Thoracic aorta (tissue), 2 donors: ENCODE results near the gene USP7. TPM values are rescaled to one million over a fixed set of nuclear protein-coding genes. Genes with fewer than 3 reads are reported as not detected.

Experiments
- ATAC-seq: fragments of 150-250 bp; one replicate; pipeline ENCODE4 v1.8.0; 2017; ENCODE audit warnings: low read depth; ENCODE audit not compliant: insufficient number of reproducible peaks, low FRiP score
- DNase-seq: peaks from one replicate; pipeline ENCODE4 v3.0.0-alpha.2; 2020; ENCODE audit warnings: low spot score
- H3K27ac ChIP-seq, 2 donors: fragments of 200-600 bp; sonication (generic); 1 replicate in 1 of 2; 2 replicates in 1 of 2; pipeline ENCODE4 v1.5.1; 2016; ENCODE audit warnings: mild to moderate bottlenecking in 2 of 2, moderate library complexity in 2 of 2
- H3K27me3 ChIP-seq: fragments of 200-600 bp; sonication (generic); replicated peaks from 2 replicates; pipeline ENCODE4 v1.6.0; 2016; ENCODE audit warnings: mild to moderate bottlenecking; ENCODE audit not compliant: insufficient read depth
- H3K36me3 ChIP-seq: fragments of 200-600 bp; sonication (generic); one replicate; pipeline ENCODE4 v1.5.1; 2016
- H3K4me1 ChIP-seq, 2 donors: fragments of 200-600 bp; sonication (generic); 1 replicate in 1 of 2; 2 replicates in 1 of 2; pipeline versions ENCODE4 v1.5.1 to v1.6.0; 2016; ENCODE audit warnings: low read depth in 2 of 2, mild to moderate bottlenecking in 1 of 2; ENCODE audit not compliant: control insufficient read depth in 1 of 2
- H3K4me3 ChIP-seq: fragments of 200-600 bp; sonication (generic); 2 replicates; pipeline ENCODE4 v1.5.1; 2016; ENCODE audit warnings: mild to moderate bottlenecking
- H3K9me3 ChIP-seq: fragments of 200-600 bp; sonication (generic); 2 replicates; pipeline ENCODE4 v1.5.1; 2016
- CTCF ChIP-seq: fragments of 200-600 bp; sonication (generic); IDR thresholded peaks from one replicate; pipeline ENCODE4 v1.5.1; 2019; ENCODE audit warnings: antibody characterized with exemption
- total RNA-seq, 2 donors: library from RNA; depleted of rRNA; stranded (reverse); fragments of >200 nt; gene quantifications; one replicate each; pipeline versions ENCODE4 v1.1.0 to v1.2.3, GENCODE V29; 2016

Gene USP7
- total RNA-seq, 2 donors from 2014 or later = 61.2 to 93.8 TPM

GRCh38 chr16:8905168-8905762 is 58.4 kb downstream of the USP7 start:
- Histone ChIP-seq H3K27ac (no peak overlapping the region), H3K4me3 (no peak overlapping the region), H3K4me1 (peaks cover 7 to 14% of the 10 kb centered on the region in 2 donors), H3K27me3 (no peaks in the 10 kb centered on the region), H3K36me3 (peaks cover 54% of the 10 kb centered on the region), H3K9me3 (no peaks in the 10 kb centered on the region)
- DNase-seq (no peak), ATAC-seq (no peak)
- TF ChIP-seq CTCF = no peak

GRCh38 chr16:8904018-8904430 is 59.7 kb downstream of the USP7 start:
- no peaks in the 10 kb centered on the region for H3K9me3 ChIP-seq
- H3K4me3 ChIP-seq = no peak overlapping the region
- no peak overlapping the region for H3K27ac ChIP-seq
- ATAC-seq (no peak), DNase-seq (no peak)
- no peaks in the 10 kb centered on the region for H3K27me3 ChIP-seq
- H3K36me3 ChIP-seq = peaks cover 65% of the 10 kb centered on the region
- peaks cover 7 to 14% of the 10 kb centered on the region in 2 donors for H3K4me1 ChIP-seq
- no peak for TF ChIP-seq CTCF

GRCh38 chr16:8903004-8903403 is 60.7 kb downstream of the USP7 start:
- no peaks in the 10 kb centered on the region for H3K27me3 ChIP-seq
- ATAC-seq = no peak
- no peak for TF ChIP-seq CTCF
- no peak overlapping the region for H3K4me3 ChIP-seq
- H3K4me1 ChIP-seq = peaks cover 7 to 14% of the 10 kb centered on the region in 2 donors
- no peak overlapping the region for H3K27ac ChIP-seq
- no peaks in the 10 kb centered on the region for H3K9me3 ChIP-seq
- H3K36me3 ChIP-seq = peaks cover 66% of the 10 kb centered on the region
- DNase-seq = no peak

- Histone ChIP-seq H3K4me3 (no peak overlapping the region), H3K4me1 (peaks cover under 1 to 1% of the 10 kb centered on the region in 2 donors), H3K27ac (no peak overlapping the region), H3K9me3 (no peaks in the 10 kb centered on the region), H3K27me3 (no peaks in the 10 kb centered on the region), H3K36me3 (peaks cover 79% of the 10 kb centered on the region)
- TF ChIP-seq CTCF = no peak
- DNase-seq = no peak
- ATAC-seq = no peak
Observed at GRCh38 chr16:8901320-8901861, 62.3 kb downstream of the USP7 start.

GRCh38 chr16:8900343-8900742 is 63.4 kb downstream of the USP7 start:
- DNase-seq (no peak), ATAC-seq (no peak)
- TF ChIP-seq CTCF = no peak
- H3K27me3 ChIP-seq = no peaks in the 10 kb centered on the region
- no peaks in the 10 kb centered on the region for H3K9me3 ChIP-seq
- H3K27ac ChIP-seq = no peak overlapping the region
- no peak overlapping the region for H3K4me3 ChIP-seq
- H3K4me1 ChIP-seq = no peaks in the 10 kb centered on the region
- peaks cover 80% of the 10 kb centered on the region for H3K36me3 ChIP-seq
